RWPE2 (cell line): ENCODE data around the gene MAEA.
A peak's percentile ranks its signal among the peaks of the same experiment; 100 is the strongest.

Experiments
- ATAC-seq: fragments of 200-7000 bp; cut with Tn5 transposase; 3 replicates; pipeline ENCODE4 v1.9.1; 2021; ENCODE audit warnings: low read depth
- DNase-seq: peaks from one replicate; pipeline ENCODE4 v3.0.0-alpha.2; 2020; ENCODE audit warnings: low spot score
- H3K27ac ChIP-seq: fragments of 450-650 bp; 2 replicates; pipeline ENCODE4 v1.5.1; 2017; ENCODE audit warnings: mild to moderate bottlenecking; ENCODE audit not compliant: poor library complexity, severe bottlenecking
- H3K27me3 ChIP-seq: fragments of 250-450 bp; sonication (Bioruptor Pico); 2 replicates; pipeline ENCODE4 v1.5.1; 2021; ENCODE audit warnings: mild to moderate bottlenecking, moderate library complexity; ENCODE audit not compliant: insufficient read depth, poor library complexity, severe bottlenecking
- H3K36me3 ChIP-seq: fragments of 250-450 bp; sonication (Bioruptor Pico); 2 replicates; pipeline ENCODE4 v1.5.1; 2020; ENCODE audit warnings: low read depth, mild to moderate bottlenecking, moderate library complexity
- H3K4me1 ChIP-seq: fragments of 250-450 bp; sonication (Bioruptor Pico); 2 replicates; pipeline ENCODE4 v1.5.1; 2021; ENCODE audit warnings: mild to moderate bottlenecking, moderate library complexity; ENCODE audit not compliant: insufficient read depth, poor library complexity, severe bottlenecking
- H3K4me3 ChIP-seq: fragments of 250-450 bp; sonication (Bioruptor Pico); 2 replicates; pipeline ENCODE4 v1.5.1; 2021; ENCODE audit warnings: mild to moderate bottlenecking, moderate library complexity; ENCODE audit not compliant: severe bottlenecking
- H3K9me3 ChIP-seq: fragments of 250-450 bp; sonication (Bioruptor Pico); 2 replicates; pipeline ENCODE4 v1.5.1; 2021; ENCODE audit warnings: mild to moderate bottlenecking, moderate library complexity; ENCODE audit not compliant: severe bottlenecking
- CTCF ChIP-seq: fragments of 450-650 bp; IDR thresholded peaks from one replicate; pipeline ENCODE4 v1.5.1; 2017; ENCODE audit warnings: mild to moderate bottlenecking, moderate library complexity; ENCODE audit not compliant: poor library complexity, severe bottlenecking

Gene MAEA

GRCh38 chr4:1317177-1318045 is 27.7 kb downstream of the MAEA start:
- no peak for TF ChIP-seq CTCF
- no peak for ATAC-seq
- Histone ChIP-seq H3K4me1 (peaks cover 4% of the 10 kb centered on the region), H3K36me3 (peaks cover 62% of the 10 kb centered on the region), H3K4me3 (no peak overlapping the region), H3K27me3 (no peaks in the 10 kb centered on the region), H3K9me3 (no peaks in the 10 kb centered on the region), H3K27ac (no peak overlapping the region)
- no peak for DNase-seq

GRCh38 chr4:1318046-1318375 is 28.3 kb downstream of the MAEA start:
- DNase-seq = peak; percentile 46
- H3K27me3 ChIP-seq = no peaks in the 10 kb centered on the region
- H3K36me3 ChIP-seq = peaks cover 58% of the 10 kb centered on the region
- peaks cover 9% of the 10 kb centered on the region for H3K4me1 ChIP-seq
- no peak for ATAC-seq
- no peak for TF ChIP-seq CTCF
- H3K27ac ChIP-seq = no peak overlapping the region
- no peaks in the 10 kb centered on the region for H3K9me3 ChIP-seq
- H3K4me3 ChIP-seq = no peak overlapping the region

GRCh38 chr4:1318488-1319213 is 29.0 kb downstream of the MAEA start:
- Histone ChIP-seq H3K27ac (no peak overlapping the region), H3K36me3 (peaks cover 56% of the 10 kb centered on the region), H3K4me3 (no peak overlapping the region), H3K9me3 (no peaks in the 10 kb centered on the region), H3K4me1 (peaks cover 15% of the 10 kb centered on the region), H3K27me3 (no peaks in the 10 kb centered on the region)
- TF ChIP-seq CTCF = peak; percentile 38
- no peak for ATAC-seq
- DNase-seq = peak; percentile 47

- H3K36me3 ChIP-seq = peaks cover 45% of the 10 kb centered on the region
- no peaks in the 10 kb centered on the region for H3K9me3 ChIP-seq
- no peak for TF ChIP-seq CTCF
- no peaks in the 10 kb centered on the region for H3K27me3 ChIP-seq
- no peak for DNase-seq
- H3K4me3 ChIP-seq = no peak overlapping the region
- peaks cover 21% of the 10 kb centered on the region for H3K4me1 ChIP-seq
- ATAC-seq = no peak
- H3K27ac ChIP-seq = peak overlapping the region; percentile 99
Observed at GRCh38 chr4:1321486-1321885, 31.8 kb downstream of the MAEA start.
